ENCODE results near the gene NR5A2.

NR5A2 gene

DNA sequence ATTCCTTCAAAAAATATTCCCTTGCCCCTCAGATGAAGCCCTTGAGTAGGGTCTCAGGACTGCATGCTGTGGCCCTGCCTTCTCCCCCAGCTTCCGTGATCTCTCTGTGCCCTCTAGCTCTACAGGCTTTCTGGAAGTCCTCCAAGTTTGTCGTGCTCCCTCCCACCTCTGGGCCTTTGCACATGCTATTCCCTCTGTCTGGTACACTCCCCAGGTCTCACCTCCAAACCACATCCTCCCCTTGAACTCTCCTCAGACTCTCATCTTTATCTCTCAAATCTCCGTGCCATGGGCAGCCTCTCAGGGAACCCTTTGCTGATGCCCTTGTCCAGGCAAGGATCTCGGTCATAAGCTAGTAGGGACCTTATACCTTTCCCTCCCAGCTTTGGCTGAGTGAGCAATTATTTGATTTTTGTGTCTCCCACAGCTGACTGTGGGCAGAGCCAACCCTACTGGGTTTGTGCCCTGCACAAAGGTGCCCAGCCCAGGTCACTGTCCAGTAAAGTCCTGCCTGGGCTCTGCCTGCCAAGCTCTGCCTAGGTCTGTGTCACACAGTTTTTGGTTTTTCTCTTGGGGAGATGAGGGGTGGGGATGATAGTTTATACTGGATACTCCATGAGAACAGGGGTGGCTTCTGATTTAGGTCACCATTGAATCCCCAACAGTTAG, 194.2 kb downstream of the NR5A2 start:
- no peak overlapping the region for H3K4me3 Mint-ChIP-seq
- CTCF ChIA-PET = no interaction called here
- peak; percentile 22 for DNase-seq
- H3K27me3 Mint-ChIP-seq = peaks cover 8% of the 10 kb centered on the region
- H3K36me3 Mint-ChIP-seq = no peaks in the 10 kb centered on the region
- H3K9me3 Mint-ChIP-seq = no peaks in the 10 kb centered on the region
- H3K27ac Mint-ChIP-seq = no peak overlapping the region
- peaks cover 24% of the 10 kb centered on the region for H3K4me1 Mint-ChIP-seq

DNA sequence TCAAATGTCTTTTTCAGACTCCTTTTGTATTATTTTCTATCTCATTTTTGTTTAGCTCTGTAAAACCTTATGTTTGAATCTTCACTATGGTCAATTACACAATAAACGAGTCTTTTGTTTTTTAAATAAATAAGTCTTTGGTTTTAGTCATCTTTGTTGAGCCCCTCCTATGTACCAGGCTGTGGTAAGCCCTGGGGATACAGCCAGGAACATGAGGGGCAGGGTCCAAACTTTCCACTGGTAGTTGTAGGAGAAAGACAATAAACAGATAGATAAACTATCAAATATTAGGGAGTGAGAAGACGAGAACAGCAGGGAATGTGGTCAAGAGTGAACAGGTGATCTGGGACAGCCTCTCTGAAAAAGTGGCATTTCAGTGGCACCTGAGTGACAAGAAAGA, 195.7 kb downstream of the NR5A2 start:
- Mint-ChIP-seq H3K9me3 (no peaks in the 10 kb centered on the region), H3K27ac (no peak overlapping the region), H3K36me3 (no peaks in the 10 kb centered on the region), H3K4me3 (no peak overlapping the region), H3K4me1 (peaks cover 18% of the 10 kb centered on the region), H3K27me3 (peaks cover 5% of the 10 kb centered on the region)
- DNase-seq = no peak
- CTCF ChIA-PET = no interaction called here

DNA sequence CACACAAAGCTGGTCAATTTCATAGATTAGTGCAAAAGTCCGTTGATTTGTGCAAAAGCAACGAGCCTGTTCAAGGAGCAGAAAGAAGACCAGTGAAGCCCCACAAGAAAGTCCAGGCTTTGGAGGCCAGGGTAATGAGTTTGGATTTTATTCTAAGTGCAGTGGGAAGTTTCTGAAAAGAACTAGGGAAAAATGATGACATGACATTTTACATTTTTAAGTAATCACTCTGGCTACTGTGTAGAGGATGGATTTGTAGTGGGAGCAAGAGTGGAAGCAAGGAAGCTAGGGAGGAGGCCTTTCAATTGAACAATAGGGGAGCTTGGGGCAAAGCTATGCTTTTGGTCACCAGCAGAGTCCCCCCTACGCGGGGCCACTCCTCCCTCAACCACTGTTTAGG, 196.1 kb downstream of the NR5A2 start:
- Mint-ChIP-seq H3K27me3 (peaks cover 5% of the 10 kb centered on the region), H3K36me3 (no peaks in the 10 kb centered on the region), H3K27ac (no peak overlapping the region), H3K9me3 (no peaks in the 10 kb centered on the region), H3K4me1 (peaks cover 18% of the 10 kb centered on the region), H3K4me3 (no peak overlapping the region)
- no peak for DNase-seq
- CTCF ChIA-PET = no interaction called here

DNA sequence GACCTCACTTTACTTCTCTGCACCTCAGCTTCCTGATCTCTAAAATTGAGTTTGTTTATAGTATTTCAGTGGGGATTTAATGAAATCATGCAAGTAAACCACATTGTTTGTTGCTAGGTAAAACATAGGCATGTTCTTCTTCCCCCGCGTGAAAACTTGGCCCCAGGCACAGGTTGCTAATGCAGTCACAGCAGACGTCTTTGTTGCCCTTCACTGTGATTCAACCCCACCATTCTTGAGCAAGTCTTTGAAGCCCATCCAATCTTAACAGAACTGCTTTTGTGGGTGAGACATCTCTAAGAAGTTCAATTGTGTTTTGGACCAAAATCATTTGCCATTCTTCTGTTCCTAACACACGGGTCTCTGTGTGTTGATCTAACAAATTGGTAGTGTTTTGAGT, 196.8 kb downstream of the NR5A2 start:
- Mint-ChIP-seq H3K9me3 (no peaks in the 10 kb centered on the region), H3K27ac (no peak overlapping the region), H3K27me3 (peaks cover 5% of the 10 kb centered on the region), H3K36me3 (no peaks in the 10 kb centered on the region), H3K4me1 (peaks cover 18% of the 10 kb centered on the region), H3K4me3 (no peak overlapping the region)
- DNase-seq = no peak
- CTCF ChIA-PET = no interaction called here

DNA sequence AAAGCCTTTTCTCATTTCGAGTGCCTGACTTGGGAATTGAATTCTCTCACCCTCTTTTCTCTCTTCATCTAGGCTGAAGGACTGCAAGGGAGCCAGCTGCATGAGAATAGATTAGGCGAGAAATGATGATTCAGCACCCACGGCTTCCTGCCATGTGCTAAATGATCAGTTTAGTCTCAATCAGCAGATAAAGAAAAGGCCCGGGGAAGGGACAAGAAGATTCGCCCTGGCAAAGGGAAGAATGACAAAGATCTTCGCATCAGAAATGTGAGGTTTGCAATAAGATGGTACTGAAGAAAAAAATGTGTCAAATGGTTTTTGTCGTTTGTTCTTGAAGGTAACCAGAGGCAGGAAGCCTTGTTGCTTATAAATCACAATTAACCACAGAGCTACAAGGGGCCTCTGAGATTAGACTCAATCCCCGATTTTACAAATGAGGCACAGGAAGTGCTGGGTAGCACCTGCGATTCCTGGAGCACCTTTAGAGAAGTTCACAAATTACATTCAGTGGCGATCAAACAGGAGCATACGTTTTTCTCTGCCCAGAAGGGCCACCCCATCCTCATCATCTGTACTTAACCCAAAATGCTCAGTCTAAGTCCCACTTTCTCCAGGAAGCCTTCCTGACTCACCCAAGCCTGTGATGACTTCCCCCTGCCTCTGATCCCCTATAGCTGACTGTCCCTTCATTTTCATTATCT, 198.9 kb downstream of the NR5A2 start:
- peaks cover 18% of the 10 kb centered on the region for H3K4me1 Mint-ChIP-seq
- peak; percentile 25 for DNase-seq

DNA sequence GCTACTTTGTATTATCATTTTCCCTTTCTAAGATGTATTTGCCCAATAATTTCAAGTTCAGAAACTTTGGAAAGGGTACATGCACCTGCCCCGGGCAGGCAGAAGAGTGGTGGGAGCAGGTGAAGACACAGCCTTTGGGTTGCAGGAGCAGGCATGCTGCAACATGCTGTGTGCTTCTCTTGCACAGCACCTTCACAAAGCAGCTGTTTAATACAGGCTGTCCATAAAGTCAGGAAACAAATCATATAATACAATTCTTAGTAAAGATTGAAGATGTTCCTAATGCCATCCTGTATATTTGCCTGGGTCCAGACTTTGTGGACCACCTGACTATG, 199.4 kb downstream of the NR5A2 start:
- CTCF ChIA-PET = no interaction called here
- peaks cover under 1% of the 10 kb centered on the region for H3K27me3 Mint-ChIP-seq
- no peaks in the 10 kb centered on the region for H3K36me3 Mint-ChIP-seq
- H3K4me1 Mint-ChIP-seq = peaks cover 14% of the 10 kb centered on the region
- no peaks in the 10 kb centered on the region for H3K9me3 Mint-ChIP-seq
- H3K27ac Mint-ChIP-seq = no peak overlapping the region
- DNase-seq = no peak
- no peak overlapping the region for H3K4me3 Mint-ChIP-seq

More for the DNA sequence above, 198.9 kb downstream of the NR5A2 start:
- no peak overlapping the region for H3K4me3 Mint-ChIP-seq
- peaks cover 5% of the 10 kb centered on the region for H3K27me3 Mint-ChIP-seq
- CTCF ChIA-PET = interaction anchor here (1.1 kb wide), 1 partner anchor 86 kb away, joined by 3 read pairs; no protein-coding TSS in a partner anchor
- H3K36me3 Mint-ChIP-seq = no peaks in the 10 kb centered on the region
- H3K9me3 Mint-ChIP-seq = no peaks in the 10 kb centered on the region
- no peak overlapping the region for H3K27ac Mint-ChIP-seq
